Fibroblast of lung (primary cell): ENCODE results near the gene UBTD1.

ENCODE experiments used
- EZH2 ChIP-seq: IDR thresholded peaks from 2 replicates; pipeline ENCODE4 v1.5.1; 2012; ENCODE audit warnings: low read length, control low read depth, mild to moderate bottlenecking; ENCODE audit errors: missing control alignments
- TF ChIP-seq, protein P1 (sequence below), 2 donors: IDR thresholded peaks in 1 of 2; conservative IDR thresholded peaks in 1 of 2; 1 replicate in 1 of 2; 2 replicates in 1 of 2; pipeline ENCODE4 v1.5.1; 2011 to 2012; ENCODE audit warnings: low read length in 2 of 2, control low read depth in 1 of 2, inconsistent platforms in 1 of 2, low read depth in 1 of 2, mild to moderate bottlenecking in 1 of 2

DNA sequence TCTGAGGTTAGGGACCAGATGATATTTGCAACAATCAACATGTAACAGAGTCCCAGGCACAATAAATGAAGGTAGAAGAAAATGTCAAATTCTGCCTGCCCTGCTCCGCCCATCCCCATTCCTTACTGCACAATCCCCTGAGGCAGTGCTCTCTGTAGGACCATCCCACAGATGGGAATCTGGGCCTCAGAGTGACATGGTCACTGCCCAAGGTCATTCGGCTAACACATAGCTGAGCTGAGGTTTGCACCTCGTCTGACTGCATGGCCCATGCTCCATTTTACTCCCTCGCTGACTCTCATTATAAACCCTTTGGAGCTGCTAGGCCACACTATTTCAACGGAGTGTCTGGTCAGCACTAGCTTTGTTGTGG is 86.7 kb downstream of the UBTD1 start:
- TF ChIP-seq, protein P1, sequence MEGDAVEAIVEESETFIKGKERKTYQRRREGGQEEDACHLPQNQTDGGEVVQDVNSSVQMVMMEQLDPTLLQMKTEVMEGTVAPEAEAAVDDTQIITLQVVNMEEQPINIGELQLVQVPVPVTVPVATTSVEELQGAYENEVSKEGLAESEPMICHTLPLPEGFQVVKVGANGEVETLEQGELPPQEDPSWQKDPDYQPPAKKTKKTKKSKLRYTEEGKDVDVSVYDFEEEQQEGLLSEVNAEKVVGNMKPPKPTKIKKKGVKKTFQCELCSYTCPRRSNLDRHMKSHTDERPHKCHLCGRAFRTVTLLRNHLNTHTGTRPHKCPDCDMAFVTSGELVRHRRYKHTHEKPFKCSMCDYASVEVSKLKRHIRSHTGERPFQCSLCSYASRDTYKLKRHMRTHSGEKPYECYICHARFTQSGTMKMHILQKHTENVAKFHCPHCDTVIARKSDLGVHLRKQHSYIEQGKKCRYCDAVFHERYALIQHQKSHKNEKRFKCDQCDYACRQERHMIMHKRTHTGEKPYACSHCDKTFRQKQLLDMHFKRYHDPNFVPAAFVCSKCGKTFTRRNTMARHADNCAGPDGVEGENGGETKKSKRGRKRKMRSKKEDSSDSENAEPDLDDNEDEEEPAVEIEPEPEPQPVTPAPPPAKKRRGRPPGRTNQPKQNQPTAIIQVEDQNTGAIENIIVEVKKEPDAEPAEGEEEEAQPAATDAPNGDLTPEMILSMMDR (conservative IDR thresholded peaks at IDR 0.05 in 1 of 2, IDR thresholded peaks at IDR 0.05 in 1 of 2; ENCODE audit: low read depth in 1 of 2, low read length in 2 of 2), result no peak
- no peak for TF ChIP-seq EZH2
